Psoas muscle (tissue), 8 donors: ENCODE results near the gene CREB3L1. TPM values are rescaled to one million over a fixed set of nuclear protein-coding genes. Genes with fewer than 3 reads are reported as not detected.
A peak's percentile ranks its signal among the peaks of the same experiment; 100 is the strongest.

Experiments
- ATAC-seq, 4 donors: fragments of 200-7000 bp; cut with Tn5 transposase; one replicate each; pipeline ENCODE4 v1.9.1; 2020; ENCODE audit warnings: moderate library complexity in 3 of 4, mild to moderate bottlenecking in 2 of 4
- DNase-seq, 2 donors: peaks; one replicate each; pipeline ENCODE4 v3.0.0-alpha.2; 2020
- H3K27ac ChIP-seq: fragments of 200-600 bp; one replicate; pipeline ENCODE4 v1.8.0; 2022
- H3K27me3 ChIP-seq, 3 donors: fragments of 200-600 bp in 1 of 3; one replicate each; pipeline versions ENCODE4 v1.6.1 to v1.8.0; 2013 to 2022; ENCODE audit warnings: low read length in 2 of 3, mild to moderate bottlenecking in 2 of 3, moderate library complexity in 1 of 3; ENCODE audit not compliant: insufficient read depth in 3 of 3
- H3K36me3 ChIP-seq, 2 donors: fragments of 200-600 bp in 1 of 2; one replicate each; pipeline versions ENCODE4 v1.6.1 to v1.8.0; 2013 to 2022; ENCODE audit warnings: low read depth in 1 of 2, mild to moderate bottlenecking in 1 of 2, moderate library complexity in 1 of 2; ENCODE audit not compliant: insufficient read depth in 1 of 2
- H3K4me1 ChIP-seq: fragments of 200-600 bp; one replicate; pipeline ENCODE4 v1.8.0; 2022
- H3K4me3 ChIP-seq: fragments of 200-600 bp; one replicate; pipeline ENCODE4 v1.8.0; 2022; ENCODE audit warnings: mild to moderate bottlenecking
- H3K9me3 ChIP-seq: fragments of 200-600 bp; one replicate; pipeline ENCODE4 v1.8.0; 2022
- WGBS, 3 donors: extraction: QIAGEN DNeasy Blood & Tissue Kit; methylation state at CpG; one replicate each; pipeline versions ENCODE4 v1.1.6 to v1.1.7; 2013; 5-methylcytosine and 5-hydroxymethylcytosine counted together
- intact Hi-C, 2 donors: fragments of 100-400 bp; cut with DNase I; formaldehyde crosslinking; loops; one replicate each; pipeline versions ENCODE4 v1.11.0 to v1.14.2; 2022
- polyA plus RNA-seq, 3 donors: library from polyadenylated mRNA; stranded (reverse); fragments of 200-250 nt; gene quantifications; one replicate each; pipeline ENCODE4 v1.2.3, GENCODE V29; 2013
- total RNA-seq, 4 donors: library from RNA; stranded (reverse); fragmentation: NEBNext Ultra II Directional in 2 of 4; extraction: Animal tissue kit (Norgen Biotek cat#: 25700) in 2 of 4; gene quantifications; one replicate each; pipeline versions ENCODE4 v1.2.1 to v1.2.4, GENCODE V29; 2021 to 2023
- TF ChIP-seq, protein P1 (sequence below): fragments of 200-600 bp; IDR thresholded peaks from one replicate; pipeline ENCODE4 v1.8.0; 2022; ENCODE audit warnings: antibody characterized with exemption
- donor health status: healthy with polysubstance abuse.
- donor health status: DM: no; HTN: no; CAD: no; lungs with moderate emphysema.
- donor health status: Bipolar disorder and iron deficiency.
- donor health status: healthy.
- donor health status: DM: yes; HTN: yes; CAD: no.
- donor health status: DM: no; HTN: no; CAD: no.
- donor health status: DM: no; HTN: no; CAD: no.
- donor health status: DM: yes; HTN: yes; CAD: no.

Gene CREB3L1
- total and polyA plus RNA-seq, 7 donors, result 1.4 to 6.9 (median 2.2) TPM

DNA sequence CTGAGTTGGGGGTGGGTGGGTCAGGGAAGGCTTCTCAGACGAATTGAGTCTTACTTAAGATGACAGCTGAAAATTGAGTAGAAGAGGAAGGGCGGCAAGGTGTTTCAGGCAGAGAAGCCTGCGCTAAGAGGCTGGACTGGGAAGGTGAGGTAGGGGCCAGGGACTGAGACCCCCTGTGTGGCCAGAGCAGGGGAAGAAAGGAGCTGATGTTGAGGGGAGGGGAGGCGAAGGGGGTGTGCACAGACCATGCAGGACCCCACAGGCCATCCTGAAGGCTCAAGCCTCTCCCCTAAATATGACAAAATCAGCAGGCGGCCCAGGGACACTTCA is 40.6 kb upstream of the CREB3L1 start:
- Histone ChIP-seq H3K27me3 (peaks cover 0 to 28% (median 2%) of the 10 kb centered on the region in 3 donors), H3K36me3 (no peaks in the 10 kb centered on the region), H3K9me3 (no peaks in the 10 kb centered on the region), H3K27ac (no peak overlapping the region), H3K4me3 (no peak overlapping the region), H3K4me1 (peaks cover 11% of the 10 kb centered on the region)
- DNase-seq, result peak in 1 of 2 donors; percentile 50
- intact Hi-C loops, result no loop called here
- ATAC-seq, result no peak
- WGBS, 3 donors, result 78 to 87% (median 86%) methylated on average over 5 of the region's 5 CpGs
- TF ChIP-seq, protein P1, sequence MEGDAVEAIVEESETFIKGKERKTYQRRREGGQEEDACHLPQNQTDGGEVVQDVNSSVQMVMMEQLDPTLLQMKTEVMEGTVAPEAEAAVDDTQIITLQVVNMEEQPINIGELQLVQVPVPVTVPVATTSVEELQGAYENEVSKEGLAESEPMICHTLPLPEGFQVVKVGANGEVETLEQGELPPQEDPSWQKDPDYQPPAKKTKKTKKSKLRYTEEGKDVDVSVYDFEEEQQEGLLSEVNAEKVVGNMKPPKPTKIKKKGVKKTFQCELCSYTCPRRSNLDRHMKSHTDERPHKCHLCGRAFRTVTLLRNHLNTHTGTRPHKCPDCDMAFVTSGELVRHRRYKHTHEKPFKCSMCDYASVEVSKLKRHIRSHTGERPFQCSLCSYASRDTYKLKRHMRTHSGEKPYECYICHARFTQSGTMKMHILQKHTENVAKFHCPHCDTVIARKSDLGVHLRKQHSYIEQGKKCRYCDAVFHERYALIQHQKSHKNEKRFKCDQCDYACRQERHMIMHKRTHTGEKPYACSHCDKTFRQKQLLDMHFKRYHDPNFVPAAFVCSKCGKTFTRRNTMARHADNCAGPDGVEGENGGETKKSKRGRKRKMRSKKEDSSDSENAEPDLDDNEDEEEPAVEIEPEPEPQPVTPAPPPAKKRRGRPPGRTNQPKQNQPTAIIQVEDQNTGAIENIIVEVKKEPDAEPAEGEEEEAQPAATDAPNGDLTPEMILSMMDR, result no peak

DNA sequence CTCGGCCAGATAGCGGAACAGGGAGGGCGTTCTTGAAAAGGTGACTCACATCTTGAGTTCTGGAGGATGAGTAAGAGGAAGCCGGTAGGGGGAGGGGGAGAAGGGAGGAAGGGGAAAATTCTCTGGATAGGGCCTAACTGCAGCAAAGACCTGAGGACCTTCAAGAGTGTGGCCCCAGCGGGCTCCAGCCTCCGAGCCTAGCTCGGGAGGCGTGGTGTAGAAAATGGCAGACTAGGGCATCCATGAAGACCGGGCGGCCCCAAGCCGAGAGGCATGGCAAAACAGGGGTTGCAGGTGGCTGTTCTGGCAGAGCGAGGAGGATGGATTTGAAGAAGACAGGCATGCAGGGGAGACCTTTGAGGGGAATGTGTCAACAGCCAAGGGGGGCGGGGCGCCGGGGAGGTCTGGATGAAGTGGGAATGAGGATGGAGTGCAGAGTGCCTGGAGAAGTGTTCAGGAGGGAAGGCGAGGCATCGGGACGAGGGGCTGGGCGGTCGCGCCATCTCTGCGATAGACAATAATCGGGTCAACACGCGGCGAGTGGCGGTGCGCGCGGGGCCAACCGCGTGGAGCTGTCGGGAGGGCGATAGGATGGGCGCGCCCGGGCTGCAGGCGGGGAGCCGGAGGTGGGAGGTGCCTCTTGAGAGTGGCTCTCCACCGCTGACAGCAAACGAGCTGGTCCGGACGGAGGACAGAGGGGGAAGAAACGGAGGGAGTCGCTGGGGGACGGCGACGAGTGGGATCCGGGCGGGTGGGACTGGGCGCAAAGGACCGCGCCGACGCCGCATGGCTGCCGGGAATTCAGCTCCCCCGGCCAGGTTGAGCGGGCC is 40.0 kb upstream of the CREB3L1 start:
- ATAC-seq, result peak; percentile 25 to 30 (median 28)
- Histone ChIP-seq H3K27me3 (peaks cover 0 to 27% (median 2%) of the 10 kb centered on the region in 3 donors), H3K36me3 (no peaks in the 10 kb centered on the region), H3K4me1 (peaks cover 11% of the 10 kb centered on the region), H3K27ac (peak overlapping the region; percentile 76), H3K4me3 (peak overlapping the region; percentile 64), H3K9me3 (no peaks in the 10 kb centered on the region)
- peak; percentile 59 to 68 for DNase-seq
- 11 to 14% (median 11%) methylated on average over 46 to 59 of the region's 59 CpGs for WGBS, 3 donors
- intact Hi-C loops, result loop anchor here in 1 of 2 donors (2.0 kb wide), 1 partner anchor 71 kb away; no protein-coding TSS in a partner anchor
- TF ChIP-seq, protein P1, result no peak

DNA sequence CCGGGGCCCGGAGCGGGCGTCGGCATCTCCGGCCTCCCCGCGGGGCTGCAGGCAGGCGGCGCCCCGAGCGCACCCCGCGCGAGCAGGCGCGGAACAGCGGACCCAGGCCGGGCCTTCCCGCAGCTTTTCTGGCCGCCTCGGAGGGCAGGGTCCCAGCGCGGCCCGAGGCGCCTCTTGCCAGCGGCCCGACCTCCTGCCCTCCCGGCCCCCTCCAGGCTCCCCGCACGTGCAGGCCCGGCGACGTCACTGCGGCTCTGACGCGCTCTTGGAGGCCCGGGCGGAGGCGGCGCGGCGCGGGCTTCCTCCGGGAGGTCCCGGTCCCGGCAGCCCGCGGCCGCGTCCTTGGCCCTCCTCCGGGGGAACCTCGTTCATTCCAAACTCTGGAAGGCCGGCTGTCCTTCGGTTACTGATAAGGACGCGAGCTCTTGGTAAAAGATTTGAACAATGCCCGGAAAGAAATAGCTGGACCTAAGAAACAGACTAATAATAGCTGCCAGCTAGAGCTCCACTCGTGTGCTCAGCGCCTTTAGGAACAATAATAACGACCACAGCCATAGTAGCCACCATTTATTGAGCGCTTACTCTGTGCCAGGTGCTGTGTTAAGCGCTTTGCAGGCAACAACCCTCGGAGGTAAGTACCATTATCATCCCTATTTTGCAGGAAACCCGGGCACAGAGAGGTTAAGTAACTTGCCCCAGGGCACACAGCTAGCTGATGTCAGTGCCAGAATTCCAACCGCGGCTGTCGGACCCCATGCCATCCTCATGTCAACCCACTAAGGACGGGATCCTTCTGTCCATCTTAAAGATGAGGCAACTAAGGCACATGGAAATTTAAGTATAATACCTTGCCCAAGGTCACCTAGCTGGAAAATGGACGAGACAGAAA is 39.1 kb upstream of the CREB3L1 start:
- Histone ChIP-seq H3K36me3 (no peaks in the 10 kb centered on the region), H3K27ac (peak overlapping the region; percentile 76), H3K27me3 (peaks cover 0 to 19% (median 2%) of the 10 kb centered on the region in 3 donors), H3K9me3 (no peaks in the 10 kb centered on the region), H3K4me1 (peaks cover 17% of the 10 kb centered on the region), H3K4me3 (peak overlapping the region; percentile 64)
- WGBS, 3 donors, result 1% methylated on average over 57 to 70 of the region's 70 CpGs
- peak; percentile 74 to 81 for DNase-seq
- TF ChIP-seq, protein P1, result peak; percentile 18
- intact Hi-C loops, result loop anchor here in 1 of 2 donors (2.0 kb wide), 1 partner anchor 70 kb away; no protein-coding TSS in a partner anchor
- ATAC-seq, result peak; percentile 39 to 67 (median 47)

DNA sequence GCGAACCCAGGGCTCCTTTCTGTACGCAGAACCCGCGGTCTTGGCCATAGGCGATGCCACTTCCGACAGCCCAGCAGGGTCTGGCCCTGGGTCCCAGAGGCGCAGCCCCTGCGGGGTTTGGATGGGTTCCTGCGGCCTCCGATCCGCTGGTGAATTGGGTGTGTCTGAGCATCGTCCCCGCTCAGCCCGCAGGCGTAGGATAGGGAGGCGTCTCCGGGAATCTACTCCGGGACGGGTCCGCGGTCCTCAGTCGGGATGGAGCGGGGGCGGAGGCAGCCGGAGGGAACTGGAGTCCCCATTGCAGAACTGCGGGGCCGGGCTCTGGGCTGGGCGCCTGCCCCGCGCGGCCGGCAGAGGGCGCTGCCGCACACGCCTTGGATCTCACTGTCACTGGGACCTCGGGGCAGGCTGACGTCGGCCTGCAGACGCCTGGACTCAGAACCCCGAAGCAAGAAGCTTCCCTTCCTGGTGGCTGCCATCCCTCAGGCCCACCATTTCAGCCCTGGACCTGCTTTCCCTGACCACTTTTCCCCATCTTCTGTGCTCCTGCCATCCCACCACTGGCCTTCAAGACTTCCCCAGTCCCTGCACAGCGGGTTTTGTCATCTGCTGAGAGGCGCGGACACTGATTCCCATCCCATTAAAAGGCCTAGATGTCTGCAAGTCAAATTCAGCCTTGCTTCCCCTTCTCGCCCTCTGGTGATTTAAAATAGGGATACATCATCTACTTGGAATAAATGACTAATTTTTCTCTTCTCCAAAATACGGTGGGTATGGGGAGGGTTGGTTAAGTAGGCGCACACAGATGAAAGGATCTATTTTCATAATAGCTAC is 38.3 kb upstream of the CREB3L1 start:
- Histone ChIP-seq H3K27me3 (peaks cover 0 to 19% (median 2%) of the 10 kb centered on the region in 3 donors), H3K27ac (peak overlapping the region; percentile 20), H3K4me3 (peak overlapping the region; percentile 64), H3K36me3 (no peaks in the 10 kb centered on the region), H3K4me1 (peaks cover 17% of the 10 kb centered on the region), H3K9me3 (no peaks in the 10 kb centered on the region)
- TF ChIP-seq, protein P1, result peak; percentile 99
- DNase-seq (peak; percentile 86 to 92), ATAC-seq (peak; percentile 80 to 90 (median 85))
- 11 to 15% (median 12%) methylated on average over 36 to 46 of the region's 46 CpGs for WGBS, 3 donors
- intact Hi-C loops, result loop anchor here (1.0 to 2.0 kb wide), 2 partner anchors 69 to 70 kb away; no protein-coding TSS in a partner anchor
